OCI-LY1 (cell line): ENCODE data around the gene RNF157.

ENCODE experiments used
- CTCF ChIP-seq: fragments of 200-600 bp; sonication (generic), shearing (Covaris generic); IDR thresholded peaks from 2 replicates; pipeline ENCODE4 v1.5.1; 2017; ENCODE audit warnings: mild to moderate bottlenecking, antibody characterized with exemption, low read length, moderate library complexity, mixed read lengths
- EZH2 ChIP-seq: fragments of 200-600 bp; sonication (generic), shearing (Covaris generic); IDR thresholded peaks from 2 replicates; pipeline ENCODE4 v1.8.0; 2017; ENCODE audit warnings: borderline replicate concordance, mixed run types, mild to moderate bottlenecking, antibody characterized with exemption, low read length, moderate library complexity, mixed read lengths

GRCh38 chr17:76277300-76278267, 37.3 kb upstream of the RNF157 start:
- TF ChIP-seq CTCF, result no peak
- no peak for TF ChIP-seq EZH2
